Dermis lymphatic vessel endothelial cell (primary cell): ENCODE measurements around the gene ANKS6. TPM values are rescaled to one million over a fixed set of nuclear protein-coding genes. Genes with fewer than 3 reads are reported as not detected.

Experiments used
- total RNA-seq: library from RNA; depleted of rRNA; stranded (reverse); fragments of >200 nt; gene quantifications from 2 replicates; pipeline ENCODE4 v1.2.1, GENCODE V29; 2014

The ANKS6 gene
- 9.3 and 21.6 TPM in 2 replicates for total RNA-seq

GRCh38 chr9:98796364-98797101 lies at the start of gene ANKS6:
ANKS6 (minus strand) TSS chr9:98796555; CDS start chr9:98796491, 64 bp downstream.

GRCh38 chr9:98807070-98807813 lies 10.9 kb upstream of the ANKS6 start, which contains the start of gene GALNT12:
GALNT12 (plus strand) TSS chr9:98807670; CDS start chr9:98807699, 29 bp downstream.

GRCh38 chr9:98708933-98709911 lies 87.1 kb downstream of the ANKS6 start, which contains the start of gene GABBR2:
GABBR2 (minus strand) TSS chr9:98708935; CDS start chr9:98708737, 198 bp downstream.

Other genes with a start within 250 kb of the ANKS6 start
- 2.6 and 5.6 TPM in 2 replicates for gene GABBR2, start 87.6 kb downstream of the ANKS6 start, total RNA-seq
- gene GALNT12, start 11.1 kb upstream of the ANKS6 start, total RNA-seq = 0.34 and 0.43 TPM in 2 replicates
- gene COL15A1, start 147.4 kb upstream of the ANKS6 start, total RNA-seq = 0.33 and 0.34 TPM in 2 replicates